ENCODE results near the gene STX18.

DNA sequence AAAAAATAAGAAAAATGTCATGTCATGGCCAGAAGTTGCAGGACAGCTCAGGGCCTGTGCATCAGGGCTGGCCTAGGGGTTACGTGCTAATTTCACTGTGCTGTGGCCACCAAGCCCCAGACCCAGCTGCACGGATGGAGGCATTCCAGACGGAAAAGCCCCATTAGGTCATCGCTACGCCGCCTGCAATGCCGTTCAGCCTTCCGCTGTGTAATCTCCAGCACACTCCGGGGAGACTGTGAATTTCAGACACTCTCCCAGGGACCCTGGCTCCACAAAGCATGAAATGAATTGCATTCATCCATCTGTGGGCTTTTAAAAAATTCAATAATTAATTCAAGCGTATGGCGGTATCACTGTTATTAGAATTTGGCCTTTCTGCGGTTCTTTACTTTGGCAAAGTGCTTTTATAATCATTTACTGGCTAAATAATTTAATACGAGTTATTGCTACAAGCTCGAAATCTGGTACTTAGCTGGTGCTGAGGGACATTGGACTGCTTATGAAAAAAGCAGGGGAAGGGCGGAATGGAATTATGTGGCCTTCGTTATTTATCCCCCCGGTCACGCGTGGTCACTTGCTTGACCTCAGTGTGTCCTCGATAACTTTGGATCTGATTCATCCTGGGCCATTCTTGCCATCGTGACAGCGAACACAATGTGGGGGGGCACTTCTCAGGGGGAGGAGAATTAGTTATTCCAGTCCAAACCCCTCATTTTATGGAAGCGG is 164.0 kb downstream of the STX18 start:
- TF ChIP-seq GATA2 (IDR thresholded peaks at IDR 0.05; ENCODE audit: low read depth, low read length) = no peak
- TF ChIP-seq GATA3 (IDR thresholded peaks at IDR 0.05; ENCODE audit: low read depth, low read length) = no peak

Data from SH-SY5Y (cell line).